B cell (primary cell): ENCODE results near the gene NT5C. TPM values are rescaled to one million over a fixed set of nuclear protein-coding genes. Genes with fewer than 3 reads are reported as not detected.

Source experiments
- ATAC-seq: fragments of 200-7000 bp; cut with Tn5 transposase; one replicate; pipeline ENCODE4 v1.10.0; 2021; ENCODE audit warnings: low read depth, mild to moderate bottlenecking, moderate number of reproducible peaks, moderate library complexity
- CTCF ChIA-PET: fragments of 350-600 bp; sonication (Branson Sonifier 250); formaldehyde crosslinking; loops from one replicate; lab custom pipeline; 2021; ENCODE audit warnings: antibody characterized with exemption, inconsistent platforms; lab: Charles Lee
- POLR2A ChIA-PET: fragments of 350-600 bp; sonication (Branson Sonifier 250); formaldehyde crosslinking; loops from one replicate; lab custom pipeline; 2021; ENCODE audit warnings: antibody characterized with exemption; lab: Charles Lee
- DNase-seq: peaks from one replicate; pipeline ENCODE4 v3.0.0; 2013
- H2AFZ ChIP-seq: 2 replicates; pipeline ENCODE4 v1.6.1; 2012; ENCODE audit warnings: mild to moderate bottlenecking, low read depth, low read length; ENCODE audit not compliant: insufficient read depth, poor library complexity, severe bottlenecking
- H3K27ac ChIP-seq, 2 donors: 1 replicate in 1 of 2; 2 replicates in 1 of 2; pipeline ENCODE4 v1.5.1; 2012 to 2013; ENCODE audit warnings: low read length in 2 of 2, mild to moderate bottlenecking in 2 of 2, moderate library complexity in 1 of 2
- H3K27me3 ChIP-seq, 4 experiments: fragments of 200-600 bp in 1 of 4; sonication (generic) in 1 of 4; replicated peaks in 1 of 4; 1 replicate in 2 of 4; 2 replicates in 2 of 4; pipeline versions ENCODE4 v1.6.1 to v1.7.0; 2013 to 2016; ENCODE audit warnings: low read length in 3 of 4, mild to moderate bottlenecking in 2 of 4, mixed read lengths in 1 of 4, moderate library complexity in 1 of 4; ENCODE audit not compliant: insufficient read depth in 4 of 4, control insufficient read depth in 3 of 4; ENCODE audit errors: control extremely low read depth in 1 of 4
- H3K36me3 ChIP-seq, 2 experiments: replicated peaks in 1 of 2; 1 replicate in 1 of 2; 2 replicates in 1 of 2; pipeline versions ENCODE4 v1.6.1 to v1.7.1; 2013; ENCODE audit warnings: low read length in 1 of 2; ENCODE audit not compliant: insufficient read depth in 2 of 2, control insufficient read depth in 1 of 2; ENCODE audit errors: control extremely low read depth in 1 of 2, extremely low read depth in 1 of 2
- H3K4me1 ChIP-seq, 2 donors: fragments of 200-600 bp in 1 of 2; sonication (generic) in 1 of 2; 1 replicate in 1 of 2; 2 replicates in 1 of 2; pipeline versions ENCODE4 v1.5.1 to v1.6.1; 2013 to 2017; ENCODE audit warnings: low read length in 2 of 2; ENCODE audit not compliant: control insufficient read depth in 2 of 2, insufficient read depth in 2 of 2
- H3K4me2 ChIP-seq: replicated peaks from 2 replicates; pipeline ENCODE3; 2012; ENCODE audit warnings: mild to moderate bottlenecking, low read depth, low read length; ENCODE audit not compliant: poor library complexity, severe bottlenecking
- H3K4me3 ChIP-seq, 5 experiments: fragments of 200-600 bp in 1 of 5; sonication (generic) in 1 of 5; 1 replicate in 3 of 5; 2 replicates in 2 of 5; pipeline versions ENCODE4 v1.5.1 to v1.7.0; 2011 to 2016; ENCODE audit warnings: low read length in 4 of 5, mild to moderate bottlenecking in 4 of 5, low read depth in 2 of 5, control low read depth in 1 of 5, moderate library complexity in 1 of 5; ENCODE audit not compliant: insufficient read depth in 1 of 5; ENCODE audit errors: control extremely low read depth in 1 of 5, extremely low read depth in 1 of 5
- H3K79me2 ChIP-seq: fragments of 200-600 bp; sonication (generic); one replicate; pipeline ENCODE4 v1.6.0; 2016; ENCODE audit warnings: low read length; ENCODE audit not compliant: control insufficient read depth, insufficient read depth
- H3K9ac ChIP-seq: fragments of 200-600 bp; sonication (generic); 2 replicates; pipeline ENCODE4 v1.6.1; 2017; ENCODE audit warnings: mild to moderate bottlenecking, low read length, moderate library complexity
- H3K9me3 ChIP-seq, 3 donors: one replicate each; pipeline versions ENCODE4 v1.6.1 to v1.7.1; 2013; ENCODE audit warnings: low read length in 2 of 3; ENCODE audit not compliant: control insufficient read depth in 2 of 3, insufficient read depth in 1 of 3; ENCODE audit errors: control extremely low read depth in 1 of 3
- H4K20me1 ChIP-seq: 2 replicates; pipeline ENCODE4 v1.6.0; 2012; ENCODE audit warnings: mild to moderate bottlenecking, low read length; ENCODE audit not compliant: insufficient read depth, control insufficient read depth, poor library complexity, severe bottlenecking
- H3K27ac Mint-ChIP-seq: one replicate; pipeline ENCODE4 v1.8.0; 2021; ENCODE audit warnings: mixed read lengths
- H3K27me3 Mint-ChIP-seq: one replicate; pipeline ENCODE4 v1.8.0; 2021; ENCODE audit warnings: mixed read lengths
- H3K4me1 Mint-ChIP-seq: one replicate; pipeline ENCODE4 v1.8.0; 2021; ENCODE audit warnings: mixed read lengths
- H3K4me3 Mint-ChIP-seq: one replicate; pipeline ENCODE4 v1.8.0; 2021; ENCODE audit warnings: mixed read lengths
- H3K9me3 Mint-ChIP-seq: one replicate; pipeline ENCODE4 v1.8.0; 2022; ENCODE audit warnings: mixed read lengths; ENCODE audit not compliant: insufficient read depth
- EZH2 ChIP-seq: IDR thresholded peaks from 2 replicates; pipeline ENCODE4 v1.6.1; 2012; ENCODE audit warnings: borderline replicate concordance, low read depth, mild to moderate bottlenecking, moderate library complexity, low read length; ENCODE audit not compliant: insufficient read depth, poor library complexity, severe bottlenecking
- WGBS: methylation state at CpG from one replicate; pipeline ENCODE4 v1.1.5; 2013; ENCODE audit warnings: missing lambda C conversion rate; ENCODE audit not compliant: insufficient coverage; 5-methylcytosine and 5-hydroxymethylcytosine counted together
- intact Hi-C: fragments of 100-400 bp; cut with micrococcal nuclease; formaldehyde crosslinking; loops from one replicate; pipeline ENCODE4 v1.10.0; 2022
- polyA plus RNA-seq: library from polyadenylated mRNA; depleted of rRNA; stranded (reverse); fragments of >200 nt; gene quantifications from 2 replicates; pipeline ENCODE4 v1.2.3, GENCODE V29; 2012
- total RNA-seq, 2 donors: library from RNA; stranded (reverse); fragments of 120-200 nt in 1 of 2; gene quantifications; 1 replicate in 1 of 2; 2 replicates in 1 of 2; pipeline versions ENCODE4 v1.2.3 to v1.2.4, GENCODE V29; 2013 to 2022
- TF ChIP-seq, protein P1 (sequence below): fragments of 200-600 bp; IDR thresholded peaks from one replicate; pipeline ENCODE4 v1.8.0; 2022; ENCODE audit warnings: antibody characterized with exemption, mild to moderate bottlenecking

Gene NT5C
- total and polyA plus RNA-seq, 2 donors (not counting 1 experiment from before 2014, with no cell fraction given) = 98.9 to 184 TPM

DNA sequence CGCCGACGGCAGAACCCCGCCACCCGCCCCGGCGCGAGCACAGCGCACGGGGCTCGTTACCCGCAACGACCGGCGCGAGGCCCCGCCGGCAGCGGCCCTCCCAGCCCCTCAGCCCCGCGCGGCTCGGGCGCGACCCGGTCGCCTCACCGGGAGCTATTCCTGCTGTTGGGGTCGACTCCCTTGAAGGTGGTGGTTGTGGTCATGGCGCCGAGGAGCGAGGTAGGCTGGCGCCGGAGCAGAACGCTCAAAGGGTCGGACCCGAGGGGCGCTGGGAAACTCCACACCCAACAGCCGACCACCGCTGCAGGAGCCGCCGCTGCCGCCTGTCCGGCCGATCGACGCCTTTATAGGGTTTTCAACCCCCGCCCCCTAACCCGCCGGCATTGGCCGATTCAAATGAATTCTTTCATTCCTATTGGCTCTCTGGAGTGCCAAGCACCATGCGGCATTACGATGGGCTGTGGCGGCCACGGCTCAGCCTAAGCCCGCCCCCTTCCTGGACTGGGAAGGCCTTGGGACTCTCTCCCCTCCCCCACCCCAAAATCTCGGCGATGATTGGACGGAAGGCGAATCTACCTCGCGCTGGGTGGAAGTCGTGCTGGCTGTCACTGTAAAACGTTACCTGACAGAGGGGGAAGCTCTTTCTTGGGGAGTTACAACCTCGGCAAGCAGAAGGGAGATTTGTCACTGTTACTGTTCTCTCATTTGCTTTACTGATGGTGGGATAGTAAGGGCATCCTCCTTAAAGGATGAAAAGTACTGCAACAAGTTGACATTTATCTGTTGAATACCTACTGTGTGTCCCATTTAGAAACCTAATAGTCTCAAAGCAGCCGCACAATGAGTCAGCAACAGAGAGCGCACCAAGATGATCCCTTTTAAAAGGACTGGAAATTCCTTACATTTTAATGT is 22.9 kb upstream of the NT5C start, which contains the start of gene JPT1:
TSS of gene JPT1 (minus strand) at position 318 of the 912 bp plus-strand sequence. CDS start at position 203, 115 bp downstream.
- Mint-ChIP-seq H3K27ac (peak within 1 kb of the TSS; percentile 89), H3K4me3 (peak within 1 kb of the TSS; percentile 95), H3K4me1 (peaks cover 30% of the 10 kb centered on the region), H3K9me3 (no peaks in the 10 kb centered on the region), H3K27me3 (no peaks in the 10 kb centered on the region)
- peak within 1 kb of the TSS; percentile 69 to 83 (median 74) for H3K4me3 ChIP-seq
- peaks cover 15 to 27% of the 10 kb centered on the region in 2 donors for H3K4me1 ChIP-seq
- peak within 1 kb of the TSS; percentile 2 to 65 for H3K27ac ChIP-seq
- no peaks in the 10 kb centered on the region for H3K36me3 ChIP-seq
- ATAC-seq = peak; percentile 97
- ChIA-PET CTCF (interaction anchor here (0.6 to 1.5 kb wide), 5 partner anchors 19 to 40 kb away, joined by 3 to 14 read pairs (median 4); partner anchors contain the start of gene NT5C), POLR2A (interaction anchor here (0.6 to 1.5 kb wide), 2 partner anchors 40 to 132 kb away, joined by 3 to 4 read pairs; no protein-coding TSS in a partner anchor)
- under 1% methylated on average over 59 of the region's 67 CpGs for WGBS
- DNase-seq = peak; percentile 98
- no peaks in the 10 kb centered on the region for H3K9me3 ChIP-seq
- H3K79me2 ChIP-seq = peaks cover 41% of the 10 kb centered on the region
- H4K20me1 ChIP-seq = peaks cover 8% of the 10 kb centered on the region
- TF ChIP-seq EZH2 = no peak
- TF ChIP-seq, protein P1, sequence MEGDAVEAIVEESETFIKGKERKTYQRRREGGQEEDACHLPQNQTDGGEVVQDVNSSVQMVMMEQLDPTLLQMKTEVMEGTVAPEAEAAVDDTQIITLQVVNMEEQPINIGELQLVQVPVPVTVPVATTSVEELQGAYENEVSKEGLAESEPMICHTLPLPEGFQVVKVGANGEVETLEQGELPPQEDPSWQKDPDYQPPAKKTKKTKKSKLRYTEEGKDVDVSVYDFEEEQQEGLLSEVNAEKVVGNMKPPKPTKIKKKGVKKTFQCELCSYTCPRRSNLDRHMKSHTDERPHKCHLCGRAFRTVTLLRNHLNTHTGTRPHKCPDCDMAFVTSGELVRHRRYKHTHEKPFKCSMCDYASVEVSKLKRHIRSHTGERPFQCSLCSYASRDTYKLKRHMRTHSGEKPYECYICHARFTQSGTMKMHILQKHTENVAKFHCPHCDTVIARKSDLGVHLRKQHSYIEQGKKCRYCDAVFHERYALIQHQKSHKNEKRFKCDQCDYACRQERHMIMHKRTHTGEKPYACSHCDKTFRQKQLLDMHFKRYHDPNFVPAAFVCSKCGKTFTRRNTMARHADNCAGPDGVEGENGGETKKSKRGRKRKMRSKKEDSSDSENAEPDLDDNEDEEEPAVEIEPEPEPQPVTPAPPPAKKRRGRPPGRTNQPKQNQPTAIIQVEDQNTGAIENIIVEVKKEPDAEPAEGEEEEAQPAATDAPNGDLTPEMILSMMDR = no peak
- no peaks in the 10 kb centered on the region for H3K27me3 ChIP-seq
- peak within 1 kb of the TSS; percentile 99 for H3K4me2 ChIP-seq
- intact Hi-C loops = loop anchor here (1.0 to 2.0 kb wide), 6 partner anchors 17 to 108 kb away; partner anchors contain the start of genes ARMC7, ATP5PD, KCTD2 and NT5C
- H3K9ac ChIP-seq = peak within 1 kb of the TSS; percentile 80
- H2AFZ ChIP-seq = peak within 1 kb of the TSS; percentile 75
